Colon (tissue), 2 donors: Measurements from ENCODE around the gene TEX101.
"Not testable (repeated sequence)": the region's sequence is repeated elsewhere in the genome, so short reads cannot be mapped to it uniquely, and the experiment has no call there.

Experiments used
- FAIRE-seq: peaks from 2 replicates; lab custom pipeline; 2012; peaks lifted over from hg19 to GRCh38; lab: Jason Lieb, UNC
- donor health status: control.
- donor health status: control.

Gene TEX101

GRCh38 chr19:43420954-43421353 is 6.3 kb downstream of the TEX101 start:
- FAIRE-seq = no peak

DNA sequence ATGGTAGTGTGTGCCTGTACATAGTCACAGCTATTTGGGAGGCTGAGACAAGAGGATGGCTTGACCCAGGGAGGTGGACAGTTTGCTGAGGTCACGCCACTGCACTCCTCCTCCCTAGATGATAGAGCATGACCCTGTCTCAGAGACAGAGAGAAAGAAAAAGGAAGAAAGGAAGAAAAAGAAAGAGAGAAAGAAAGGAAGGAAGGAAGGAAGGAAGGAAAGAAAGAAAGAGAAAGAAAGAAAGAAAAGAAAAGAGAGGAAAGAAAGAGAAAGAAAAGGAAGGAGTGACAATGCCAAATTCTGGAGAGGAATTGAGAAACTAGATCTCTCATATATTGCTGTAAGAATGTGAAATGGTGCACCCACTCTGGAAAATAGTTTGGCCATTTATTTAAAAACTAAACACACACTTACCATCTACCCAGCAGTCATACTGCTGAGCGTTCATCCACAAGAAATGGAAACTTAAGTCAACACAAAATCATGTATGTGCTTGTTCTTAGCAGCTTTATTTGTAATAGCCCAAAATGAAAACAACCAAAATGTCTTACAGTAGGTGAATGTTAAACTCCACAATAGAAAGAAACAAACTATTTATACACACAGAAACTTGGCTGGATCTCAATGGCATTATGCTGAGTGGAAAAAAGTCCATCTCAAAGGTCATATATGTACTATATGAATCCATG is 7.5 kb downstream of the TEX101 start:
- FAIRE-seq = no peak

- FAIRE-seq = no peak
These were observed 8.0 kb downstream of the TEX101 start for GRCh38 chr19:43422689-43423066.

GRCh38 chr19:43423779-43424178 is 9.1 kb downstream of the TEX101 start:
- FAIRE-seq = no peak

DNA sequence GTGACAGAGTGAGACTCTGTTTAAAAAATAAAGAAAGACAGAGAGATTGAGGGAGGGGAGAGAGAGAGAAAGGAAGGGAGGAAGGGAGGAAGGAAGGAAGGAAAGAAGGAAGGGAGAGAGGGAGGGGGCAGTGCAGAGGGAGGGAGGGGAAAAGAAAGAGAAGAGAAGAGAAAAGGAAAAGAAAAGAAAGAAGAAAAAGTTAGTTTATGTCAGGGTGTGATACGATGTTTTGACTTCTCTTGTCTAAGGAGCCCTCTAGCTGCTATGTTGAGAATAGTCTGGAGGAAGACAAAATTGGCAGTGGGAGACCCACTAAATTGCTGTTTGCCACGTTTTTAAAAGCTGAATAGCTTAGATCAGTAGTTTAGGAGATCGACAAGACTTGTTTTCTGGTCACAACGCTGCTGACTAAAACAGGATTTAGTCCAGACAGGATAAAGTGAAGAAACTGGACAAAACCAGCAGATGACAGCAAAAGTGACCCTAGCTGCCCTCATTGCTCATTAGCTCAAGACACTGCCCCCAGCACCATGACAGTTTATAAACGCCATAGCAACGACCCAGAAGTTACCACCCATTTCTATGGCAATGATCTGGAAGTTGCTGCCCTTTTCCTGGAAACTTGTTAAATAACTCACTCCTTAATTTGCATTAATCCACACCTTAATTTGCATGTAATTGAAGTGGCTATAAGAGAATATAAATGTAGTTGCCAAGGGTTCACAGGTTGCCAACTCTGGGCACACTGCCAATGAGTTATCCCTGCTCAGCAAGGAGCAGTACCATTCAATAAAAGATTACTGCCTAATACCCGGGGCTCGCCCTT is 11.1 kb downstream of the TEX101 start:
- peak; percentile 68 for FAIRE-seq

- no peak for FAIRE-seq
These were observed 14.7 kb downstream of the TEX101 start for GRCh38 chr19:43429395-43429794.

- no peak for FAIRE-seq
These were observed 15.5 kb downstream of the TEX101 start for GRCh38 chr19:43430142-43430710.

- FAIRE-seq = no peak
These were observed 16.3 kb downstream of the TEX101 start for GRCh38 chr19:43430976-43431375.

- FAIRE-seq = no peak
These were observed 18.6 kb downstream of the TEX101 start for GRCh38 chr19:43433358-43433673.

GRCh38 chr19:43433689-43434088 is 19.0 kb downstream of the TEX101 start:
- FAIRE-seq = no peak

DNA sequence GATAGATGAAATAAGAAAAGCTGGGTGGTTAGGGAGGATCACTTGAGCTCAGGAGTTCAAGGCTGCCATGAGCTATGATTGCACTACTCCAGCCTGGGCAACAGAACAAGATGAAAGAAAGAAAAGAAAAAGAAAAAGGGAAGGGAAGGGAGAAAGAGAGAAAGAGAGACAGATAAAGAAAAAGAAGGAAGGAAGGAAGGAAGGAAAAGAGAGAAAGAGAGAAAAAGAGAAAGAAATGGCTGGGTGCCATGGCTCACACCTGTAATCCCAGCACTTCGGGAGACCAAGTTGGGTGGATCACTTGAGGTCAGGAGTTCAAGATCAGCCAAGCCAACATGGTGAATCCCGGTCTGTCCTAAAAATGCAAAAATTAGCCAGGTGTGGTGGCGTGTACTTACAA is 21.1 kb downstream of the TEX101 start:
- no peak for FAIRE-seq

DNA sequence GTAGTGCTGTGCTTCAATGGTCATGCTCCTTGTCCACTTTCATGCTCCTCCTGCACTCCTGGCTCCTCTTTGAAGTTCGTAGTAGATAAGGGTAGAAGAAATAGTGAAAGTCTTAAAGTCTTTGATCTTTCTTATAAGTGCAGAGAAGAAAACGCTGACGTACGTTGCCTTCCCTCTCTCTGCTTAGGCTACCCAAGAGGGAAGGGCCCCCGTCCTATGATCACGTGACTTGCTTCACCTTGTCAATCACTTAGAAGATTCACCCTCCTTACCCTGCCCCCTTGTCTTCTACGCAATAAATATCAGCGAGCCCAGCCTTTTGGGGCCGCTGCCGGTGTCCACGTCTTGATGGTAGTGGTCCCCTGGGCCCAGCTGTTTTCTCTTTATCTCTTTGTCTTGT is 22.6 kb downstream of the TEX101 start:
- FAIRE-seq = not testable (repeated sequence)

GRCh38 chr19:43437712-43438111 is 23.0 kb downstream of the TEX101 start:
- FAIRE-seq = no peak

DNA sequence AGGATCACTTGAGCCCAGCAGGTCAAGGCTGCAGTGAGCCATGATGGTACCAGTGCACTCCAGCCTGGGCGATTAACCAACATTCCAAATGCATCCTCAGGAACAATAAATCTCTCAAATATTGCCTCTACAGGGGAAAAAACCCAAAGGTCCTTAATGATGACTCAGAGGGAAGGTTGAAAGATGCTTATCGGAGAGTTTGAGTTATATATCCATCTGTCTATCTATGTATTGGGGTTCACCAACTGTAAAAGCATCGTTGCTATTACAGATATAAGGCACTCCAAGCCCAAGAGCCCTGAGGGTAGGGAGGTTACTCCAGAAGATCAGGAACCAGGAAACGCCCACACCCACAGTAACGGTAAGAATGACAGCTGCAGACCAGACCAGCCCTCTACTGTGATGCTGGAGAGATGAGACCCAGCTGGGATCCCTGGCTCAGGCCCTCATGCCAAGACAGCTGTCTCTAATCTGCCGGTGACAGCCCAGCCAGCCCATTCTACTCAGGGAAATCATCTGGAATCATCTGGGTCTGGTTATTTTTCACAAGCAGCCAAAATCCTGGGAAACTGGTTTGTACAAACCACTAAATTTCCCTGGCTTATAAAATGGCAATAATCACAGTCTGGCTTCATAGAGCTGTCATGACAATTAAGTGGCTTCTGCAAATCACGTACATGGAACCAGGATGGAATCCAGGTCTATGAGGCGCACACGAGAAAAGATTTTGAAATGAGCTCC is 23.8 kb downstream of the TEX101 start:
- FAIRE-seq = no peak

DNA sequence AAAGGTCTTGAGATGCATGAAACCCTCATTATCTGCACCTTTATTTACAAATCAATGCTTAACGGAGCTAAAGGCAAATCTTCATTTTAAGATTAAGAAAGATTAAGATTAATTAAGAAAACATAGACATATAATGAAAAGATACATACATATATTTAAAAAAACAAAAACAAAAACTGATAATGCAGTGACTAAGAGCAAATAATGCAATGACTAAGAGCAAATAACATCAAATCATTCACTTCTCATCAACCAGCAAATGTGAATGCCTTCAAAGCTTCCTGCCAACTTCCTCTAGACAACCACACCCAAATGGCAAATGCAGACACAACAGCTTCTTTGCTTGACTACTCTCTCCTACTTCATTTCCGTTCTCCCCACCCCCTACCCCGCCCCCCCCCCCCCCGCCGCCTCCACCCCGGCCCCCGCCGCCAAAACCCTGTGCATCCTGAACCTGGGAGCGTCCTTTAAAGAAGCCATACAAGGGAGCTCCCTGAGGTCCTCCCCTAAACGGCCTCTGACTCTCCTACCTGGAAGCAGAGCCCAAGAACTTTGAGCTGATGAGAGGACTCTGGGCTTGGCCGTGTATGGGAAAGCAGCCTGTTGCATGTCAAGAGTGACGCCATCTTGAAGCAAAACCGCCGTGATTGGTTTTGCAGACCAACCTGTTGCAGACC is 24.5 kb downstream of the TEX101 start:
- FAIRE-seq = peak; percentile 49

- FAIRE-seq = no peak
These were observed 25.0 kb downstream of the TEX101 start for GRCh38 chr19:43439709-43440063.

DNA sequence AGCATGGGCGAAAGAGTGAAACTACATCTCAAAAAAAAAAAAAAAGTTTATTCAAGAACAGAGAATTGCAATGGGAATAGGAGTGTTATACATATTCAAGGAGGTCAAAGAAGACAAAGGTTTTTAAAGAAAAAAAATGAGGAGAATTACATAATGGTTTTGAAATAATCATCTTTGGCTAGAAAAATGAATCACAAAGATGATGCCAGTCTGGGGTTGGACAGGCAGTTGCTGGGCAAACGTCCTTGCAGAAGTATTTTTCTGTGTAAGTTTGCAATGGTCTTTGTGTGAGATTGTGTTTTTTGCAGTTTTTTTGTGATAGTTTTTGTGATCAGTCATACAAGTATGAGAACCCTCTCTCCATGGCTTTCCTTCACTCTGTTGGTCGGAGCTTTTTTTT is 27.0 kb downstream of the TEX101 start:
- no peak for FAIRE-seq

DNA sequence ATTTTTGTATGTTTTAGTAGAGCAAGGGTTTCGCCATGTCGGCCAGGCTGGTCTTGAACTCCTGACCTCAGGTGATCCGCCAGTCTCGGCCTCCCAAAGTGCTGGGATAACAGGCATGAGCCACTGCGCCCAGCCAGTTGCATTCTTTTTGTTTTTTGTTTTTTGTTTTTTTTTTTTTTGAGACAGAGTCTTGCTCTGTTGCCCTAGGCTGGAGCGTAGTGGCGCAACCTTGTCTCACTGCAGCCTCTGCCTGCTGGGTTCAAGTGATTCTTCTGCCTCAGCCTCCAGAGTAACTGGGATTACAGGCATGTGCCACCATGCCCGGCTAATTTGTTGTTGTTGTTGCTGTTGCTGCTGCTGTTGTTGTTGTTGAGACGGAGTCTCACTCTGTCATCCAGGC is 29.4 kb downstream of the TEX101 start:
- not testable (repeated sequence) for FAIRE-seq

DNA sequence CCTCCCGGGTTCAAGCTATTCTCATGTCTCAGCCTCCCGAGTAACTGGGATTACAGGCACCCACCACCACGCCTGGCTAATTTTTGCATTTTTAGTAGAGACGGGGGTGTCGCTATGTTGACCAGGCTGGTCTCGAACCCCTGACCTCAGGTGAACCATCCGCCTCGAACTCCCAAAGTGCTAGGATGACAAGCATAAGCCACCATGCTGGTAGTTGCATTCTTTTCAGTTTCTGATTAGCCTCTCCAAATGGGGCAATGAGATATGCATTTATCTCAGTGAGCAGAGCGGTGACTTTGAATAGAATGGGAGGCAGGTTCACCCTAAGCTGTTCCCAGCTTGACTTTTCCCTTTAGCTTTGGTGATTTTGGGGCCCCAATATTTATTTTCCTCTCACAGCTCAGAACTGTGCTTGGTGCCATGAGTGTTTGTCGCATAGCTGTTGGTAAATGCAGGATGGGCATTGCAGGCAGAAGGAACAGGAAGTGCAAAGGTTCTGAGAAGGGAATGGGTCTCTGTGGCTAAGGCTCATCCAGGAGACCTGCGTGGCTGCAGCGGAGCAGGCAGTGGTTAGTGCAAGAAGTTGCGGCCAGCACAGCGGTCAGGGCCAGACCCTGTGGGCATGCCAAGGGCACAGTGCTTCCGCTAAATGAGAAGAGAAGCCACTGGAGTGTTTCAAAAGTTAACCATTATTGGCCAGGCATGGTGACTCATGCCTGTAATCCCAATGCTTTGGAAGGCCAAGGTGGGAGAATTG is 30.0 kb downstream of the TEX101 start:
- no peak for FAIRE-seq

DNA sequence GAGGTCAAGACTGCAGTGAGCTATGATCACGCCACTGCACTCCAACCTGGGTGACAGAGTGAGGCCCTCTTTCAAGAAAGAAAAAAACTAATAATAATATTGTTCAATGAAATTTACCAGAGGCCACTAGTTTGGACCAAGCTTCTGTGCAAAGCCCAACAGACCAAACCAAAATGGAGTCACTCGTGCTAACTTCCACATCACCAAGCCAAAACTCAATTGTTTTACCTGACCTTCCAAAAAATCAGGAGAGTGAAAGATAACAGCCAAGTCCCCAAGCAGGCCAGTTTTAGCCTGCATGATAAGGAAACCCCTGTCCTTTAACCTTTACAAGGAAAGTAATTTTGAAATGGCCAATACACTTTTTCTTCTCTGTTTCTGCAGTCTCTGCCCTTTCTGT is 30.7 kb downstream of the TEX101 start:
- no peak for FAIRE-seq

DNA sequence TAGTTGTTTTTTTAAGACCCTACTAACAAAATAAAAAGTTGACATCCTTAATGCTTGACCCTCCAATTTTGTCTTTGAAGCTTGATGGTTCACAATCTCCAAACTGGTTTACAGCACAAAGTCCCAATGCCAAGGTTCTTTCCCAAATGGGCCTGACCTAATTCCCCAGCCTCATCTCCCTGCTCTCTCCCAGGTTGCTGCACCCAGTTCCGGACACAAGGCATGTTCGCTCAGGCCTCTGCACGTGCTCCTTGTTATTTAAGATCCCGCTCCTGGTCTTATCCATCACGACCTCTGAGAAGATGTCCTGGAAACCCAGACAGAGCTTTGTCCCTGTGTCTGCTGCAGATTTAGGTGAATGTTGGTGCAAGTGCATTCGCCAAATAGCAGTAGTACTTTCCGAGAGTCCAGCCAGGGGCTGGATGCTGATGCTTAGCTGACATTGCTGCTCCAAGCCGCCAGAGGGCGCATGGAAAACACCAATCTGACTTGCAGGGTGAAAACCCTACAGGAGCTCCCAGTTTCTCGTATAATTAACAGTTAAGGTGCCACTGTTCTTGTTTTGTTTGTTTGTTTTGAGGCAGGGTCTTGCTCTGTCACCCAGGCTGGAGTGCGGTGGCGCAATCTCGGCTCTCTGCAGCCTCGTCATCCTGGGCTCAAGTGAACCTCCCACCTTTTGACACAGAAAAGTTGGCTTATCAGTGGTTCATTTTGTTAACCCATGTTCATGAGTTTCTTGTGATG is 32.2 kb downstream of the TEX101 start:
- FAIRE-seq = no peak
